ENCODE data around the gene RFFL.

Gene RFFL

DNA sequence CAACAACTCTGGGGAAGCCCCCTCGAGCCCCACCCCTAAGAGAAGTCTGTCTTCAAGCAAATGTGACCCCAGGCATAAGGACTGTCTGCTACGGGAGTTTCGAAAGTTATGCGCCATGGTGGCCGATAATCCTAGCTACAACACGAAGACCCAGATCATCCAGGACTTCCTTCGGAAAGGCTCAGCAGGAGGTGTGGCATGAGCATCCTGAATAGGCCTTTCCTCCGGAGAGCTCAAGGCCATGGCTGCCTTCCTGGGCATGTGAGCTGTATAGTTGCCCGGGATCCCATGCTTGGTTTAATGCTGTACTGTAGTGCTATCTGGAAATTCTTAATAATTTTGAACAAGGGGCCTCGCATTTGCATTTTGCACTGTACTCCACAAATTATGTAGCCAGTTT, 74.0 kb downstream of the RFFL start:
- no peak for DNase-seq (ENCODE audit: low read depth)
- no peak overlapping the region for H3K4me3 ChIP-seq (ENCODE audit: low read depth, low read length)

DNA sequence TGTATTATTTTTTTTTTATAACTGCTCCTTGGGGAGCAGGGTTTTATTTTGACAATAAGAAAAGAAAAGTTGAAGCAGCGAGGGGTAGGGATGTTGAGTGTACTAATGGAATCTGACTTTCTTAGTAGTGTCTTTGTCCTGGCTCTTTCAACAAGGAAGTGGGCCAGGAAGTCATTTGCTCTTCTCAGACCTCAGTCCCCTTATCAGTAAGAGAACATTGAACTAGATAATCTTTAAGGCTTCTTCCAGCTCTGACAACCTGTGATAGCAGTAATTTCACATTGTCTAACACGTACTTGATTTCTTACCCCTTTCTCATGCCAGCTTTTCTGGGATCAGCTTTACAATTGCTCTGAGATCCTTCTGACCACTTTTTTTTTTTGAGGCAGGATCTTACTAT, 74.9 kb downstream of the RFFL start:
- no peak for DNase-seq (ENCODE audit: low read depth)
- H3K4me3 ChIP-seq (ENCODE audit: low read depth, low read length): no peak overlapping the region

DNA sequence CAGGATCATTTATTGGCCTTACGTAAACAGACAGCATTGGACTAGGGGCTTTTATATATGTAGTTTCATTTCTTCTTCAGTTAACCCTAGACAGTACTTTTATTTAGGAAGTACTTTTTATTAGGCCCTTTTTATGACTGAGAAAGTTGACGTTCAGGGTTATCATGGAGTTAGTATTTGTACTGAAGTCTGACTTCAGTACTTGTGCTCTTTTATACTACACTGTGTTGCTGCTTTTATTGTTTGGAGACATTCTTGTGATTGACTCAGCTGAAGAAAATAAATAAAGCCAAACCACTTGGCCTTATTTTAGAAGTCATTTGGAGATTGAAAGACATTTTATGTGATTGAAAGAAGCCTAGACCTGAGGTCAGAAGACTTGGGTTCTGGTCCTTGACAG, 76.3 kb downstream of the RFFL start:
- H3K4me3 ChIP-seq (ENCODE audit: low read depth, low read length): no peak overlapping the region
- DNase-seq (ENCODE audit: low read depth): no peak

DNA sequence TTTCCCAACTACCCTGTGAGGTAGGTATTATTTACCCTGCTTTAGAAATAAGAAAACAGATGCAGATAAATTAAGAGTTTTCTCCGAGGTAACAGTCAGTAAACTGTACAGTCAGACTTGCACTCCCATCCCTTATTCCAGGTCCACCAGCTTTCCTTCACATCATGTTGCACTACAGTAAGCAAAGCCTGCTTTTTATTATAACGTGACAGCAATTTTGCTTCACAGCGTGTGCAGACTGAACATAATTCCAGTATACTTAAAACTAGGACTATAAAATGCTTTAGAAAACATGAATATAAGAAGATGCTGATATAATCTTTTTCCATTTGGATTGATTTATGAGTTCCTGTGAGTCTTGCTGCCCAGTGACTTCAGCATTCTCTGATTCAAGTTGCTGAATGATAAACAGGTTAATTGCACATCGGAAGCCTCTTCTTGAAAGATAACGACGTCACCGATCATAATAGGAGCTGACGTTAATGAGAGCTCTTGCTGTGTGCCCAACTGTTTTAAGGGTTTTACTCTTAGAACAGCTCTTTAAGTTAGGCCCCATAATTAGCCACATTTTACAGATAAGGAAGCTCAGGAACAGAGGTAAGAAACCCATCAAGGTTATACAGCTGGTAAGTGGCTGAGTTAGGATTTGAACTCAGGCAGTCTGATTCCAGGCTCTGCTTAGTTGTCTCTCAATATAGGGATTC, 81.8 kb downstream of the RFFL start:
- no peak for DNase-seq (ENCODE audit: low read depth)
- H3K4me3 ChIP-seq (ENCODE audit: low read depth, low read length): peak overlapping the region; percentile 79

DNA sequence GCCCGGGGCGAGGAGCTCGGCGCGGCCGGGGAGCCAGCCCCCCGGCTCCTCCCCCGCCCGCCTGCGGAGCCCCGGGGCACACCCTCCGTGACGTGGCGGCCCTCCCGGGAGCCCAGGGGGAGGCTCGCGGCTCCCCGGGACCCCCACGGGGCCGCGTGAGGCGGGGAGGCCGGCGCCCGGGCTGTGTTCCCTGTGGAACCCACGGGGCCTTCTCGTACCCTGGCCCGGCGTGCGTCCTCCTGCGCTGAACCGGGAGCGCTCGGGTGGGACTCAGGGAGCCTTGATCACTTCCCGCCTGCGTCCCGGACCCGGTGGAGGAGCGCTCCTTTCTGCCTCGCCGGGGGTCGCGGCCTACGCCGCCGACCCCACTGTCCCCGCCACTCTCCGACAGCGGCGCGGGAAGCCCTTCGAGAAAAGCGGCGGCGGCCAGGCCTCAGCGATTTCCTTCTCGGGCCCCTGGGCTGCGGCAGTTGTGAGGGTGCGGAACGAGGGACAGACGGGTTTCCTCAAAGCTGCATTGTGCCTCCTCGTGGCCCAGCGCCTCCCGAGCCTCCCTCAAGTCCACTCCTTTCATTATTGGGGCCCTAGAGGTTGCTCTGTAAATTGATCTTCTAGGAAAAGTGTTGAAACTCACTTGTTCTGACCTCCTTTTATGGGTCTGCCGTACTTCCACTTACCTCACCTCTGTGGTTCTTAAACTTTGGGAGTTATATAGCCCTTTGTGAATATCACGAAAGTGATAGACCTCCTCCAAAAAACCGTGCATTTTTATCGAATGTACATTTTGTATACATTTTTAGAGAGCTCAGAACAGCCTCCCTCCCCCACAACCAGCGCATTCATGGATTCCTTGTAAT, 82.6 kb downstream of the RFFL start:
- DNase-seq (ENCODE audit: low read depth): peak; percentile 61
- H3K4me3 ChIP-seq (ENCODE audit: low read depth, low read length): peak overlapping the region; percentile 79

DNA sequence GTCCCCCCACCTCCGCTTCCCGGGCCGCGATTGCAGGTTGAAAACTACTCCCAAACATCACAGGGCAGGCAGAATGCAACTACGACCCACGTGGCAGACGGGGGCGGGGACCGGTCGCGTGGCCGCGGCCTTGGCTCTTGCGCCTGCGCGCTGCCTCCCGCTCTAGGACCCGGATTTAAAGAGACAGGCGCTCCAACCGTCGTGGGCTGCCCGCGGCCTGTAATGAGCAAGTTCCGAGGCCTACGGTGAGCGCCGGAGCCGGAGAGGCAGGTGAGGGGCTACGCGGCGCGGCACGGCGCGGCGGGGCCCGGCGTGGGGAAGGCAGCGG, 83.2 kb downstream of the RFFL start, which contains the start of gene LIG3:
Gene LIG3 (plus strand): TSS at position 160 of the 328 bp plus-strand sequence. CDS start 2,494 bp downstream, outside the sequence.
- DNase-seq (ENCODE audit: low read depth): peak; percentile 80
- H3K4me3 ChIP-seq (ENCODE audit: low read depth, low read length): peak within 1 kb of the TSS; percentile 79

DNA sequence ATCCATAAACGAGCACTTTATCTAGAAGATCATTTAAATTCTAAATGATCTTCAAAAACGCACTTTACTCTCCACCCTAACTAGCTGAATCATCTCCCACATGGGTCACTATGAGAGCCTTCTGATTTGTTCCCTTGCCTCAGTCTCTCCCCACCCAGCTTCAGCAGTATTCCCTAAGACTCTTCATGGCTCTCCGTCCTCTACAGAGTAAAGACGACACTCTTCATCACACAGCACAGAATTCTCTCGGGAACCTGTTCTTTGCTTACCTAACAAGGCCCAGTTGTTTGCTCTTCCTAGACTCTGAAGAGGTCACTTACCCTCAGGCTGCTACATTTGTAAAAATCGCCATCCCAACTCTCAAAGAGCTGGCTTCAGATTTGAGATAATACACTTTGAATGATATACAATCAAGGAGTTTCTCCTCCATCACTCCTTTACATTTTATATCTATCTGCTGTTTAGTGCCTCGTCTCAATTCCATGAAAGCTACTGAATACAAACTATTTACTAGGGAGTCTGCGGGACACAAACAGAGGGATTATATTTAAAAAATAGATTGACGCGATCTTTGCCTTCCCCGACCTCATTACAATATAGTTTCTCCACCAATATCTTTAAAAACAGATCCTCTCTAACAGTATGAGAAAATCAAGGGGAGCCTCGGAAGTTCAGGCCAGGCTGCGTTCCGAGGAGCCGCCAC, 83.7 kb downstream of the RFFL start:
- no peak for DNase-seq (ENCODE audit: low read depth)
- H3K4me3 ChIP-seq (ENCODE audit: low read depth, low read length): peak overlapping the region; percentile 79

DNA sequence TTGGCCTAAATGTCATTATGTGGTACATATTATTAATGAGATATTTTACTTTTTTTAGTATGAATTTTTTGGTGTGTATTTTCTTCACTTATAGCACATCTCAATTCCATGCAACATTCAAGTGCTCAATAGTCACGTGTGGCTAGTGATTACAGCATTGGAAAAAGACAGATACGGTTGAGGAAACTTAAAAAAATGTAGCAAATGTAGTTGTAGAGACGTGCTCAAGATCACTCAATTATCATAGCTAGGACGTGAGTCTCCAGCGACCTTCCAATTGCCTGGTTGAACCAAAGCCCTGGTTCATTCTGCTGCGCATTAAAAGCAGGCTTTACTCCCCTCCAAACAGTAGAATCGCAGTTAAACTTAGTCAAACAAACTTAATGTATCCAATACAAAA, 84.4 kb downstream of the RFFL start:
- no peak overlapping the region for H3K4me3 ChIP-seq (ENCODE audit: low read depth, low read length)
- no peak for DNase-seq (ENCODE audit: low read depth)

DNA sequence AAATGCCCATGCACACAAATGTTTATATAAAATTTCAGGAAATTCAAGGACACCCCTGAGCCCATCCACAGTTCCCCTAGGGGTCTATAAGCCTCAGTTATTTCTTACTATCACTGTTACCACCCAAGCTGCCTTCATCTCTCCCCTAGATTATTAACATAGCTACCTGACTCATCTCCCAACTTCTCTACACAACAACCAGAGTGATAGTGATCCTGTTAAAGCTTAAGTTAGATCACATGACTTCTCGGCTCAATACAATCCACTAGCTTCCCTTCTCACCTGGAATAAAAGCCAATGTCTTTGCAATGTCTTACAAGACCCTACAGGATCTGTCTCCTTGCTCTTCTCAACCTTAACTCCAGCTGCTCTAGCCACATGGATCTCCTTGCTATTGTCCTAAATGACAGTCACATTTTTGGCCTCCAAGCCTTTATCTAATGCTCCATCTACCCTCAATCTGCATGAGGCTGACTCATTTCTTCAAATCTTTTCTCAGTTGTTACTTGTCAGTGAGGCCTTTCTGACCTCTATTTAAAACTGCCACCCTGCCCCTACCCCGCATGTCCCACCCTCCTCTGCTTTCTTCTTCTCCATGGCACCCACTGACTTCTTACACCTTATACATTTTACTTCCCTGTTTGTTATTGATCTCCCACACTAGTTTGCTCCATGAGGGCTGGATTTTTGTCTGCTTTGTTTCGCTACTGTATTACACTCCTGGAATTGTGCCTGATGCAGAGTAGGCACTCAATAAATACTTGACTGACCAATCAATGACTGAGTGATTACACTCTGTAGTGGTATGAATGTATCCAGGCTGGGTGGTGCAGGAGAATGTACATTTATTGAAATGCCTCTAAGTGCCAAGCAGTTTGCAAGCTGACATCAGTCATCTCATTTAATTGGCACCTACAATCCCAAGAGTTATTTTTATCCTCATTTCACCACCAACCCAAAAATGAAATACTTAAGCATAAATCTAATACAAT, 88.4 kb downstream of the RFFL start:
- no peak overlapping the region for H3K4me3 ChIP-seq (ENCODE audit: low read depth, low read length)
- DNase-seq (ENCODE audit: low read depth): no peak

DNA sequence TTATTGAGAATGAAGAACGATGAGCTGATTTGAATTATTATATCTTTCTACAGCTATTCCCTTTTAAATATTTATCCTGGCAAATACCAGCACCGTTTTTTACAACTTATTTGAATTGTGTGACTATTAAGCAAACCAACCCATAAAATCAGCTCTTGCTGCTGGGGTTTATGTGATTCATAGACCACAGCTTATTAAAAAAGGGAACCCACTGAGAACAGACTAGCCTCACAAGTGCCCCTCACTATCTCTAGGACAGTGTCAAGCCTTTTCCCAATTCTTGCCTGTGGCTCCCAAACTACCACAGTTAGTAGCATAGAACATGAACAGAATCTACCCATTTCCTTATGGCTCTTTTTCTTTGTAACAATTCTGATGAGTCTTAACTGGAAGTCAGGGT, 89.3 kb downstream of the RFFL start:
- no peak for DNase-seq (ENCODE audit: low read depth)

DNA sequence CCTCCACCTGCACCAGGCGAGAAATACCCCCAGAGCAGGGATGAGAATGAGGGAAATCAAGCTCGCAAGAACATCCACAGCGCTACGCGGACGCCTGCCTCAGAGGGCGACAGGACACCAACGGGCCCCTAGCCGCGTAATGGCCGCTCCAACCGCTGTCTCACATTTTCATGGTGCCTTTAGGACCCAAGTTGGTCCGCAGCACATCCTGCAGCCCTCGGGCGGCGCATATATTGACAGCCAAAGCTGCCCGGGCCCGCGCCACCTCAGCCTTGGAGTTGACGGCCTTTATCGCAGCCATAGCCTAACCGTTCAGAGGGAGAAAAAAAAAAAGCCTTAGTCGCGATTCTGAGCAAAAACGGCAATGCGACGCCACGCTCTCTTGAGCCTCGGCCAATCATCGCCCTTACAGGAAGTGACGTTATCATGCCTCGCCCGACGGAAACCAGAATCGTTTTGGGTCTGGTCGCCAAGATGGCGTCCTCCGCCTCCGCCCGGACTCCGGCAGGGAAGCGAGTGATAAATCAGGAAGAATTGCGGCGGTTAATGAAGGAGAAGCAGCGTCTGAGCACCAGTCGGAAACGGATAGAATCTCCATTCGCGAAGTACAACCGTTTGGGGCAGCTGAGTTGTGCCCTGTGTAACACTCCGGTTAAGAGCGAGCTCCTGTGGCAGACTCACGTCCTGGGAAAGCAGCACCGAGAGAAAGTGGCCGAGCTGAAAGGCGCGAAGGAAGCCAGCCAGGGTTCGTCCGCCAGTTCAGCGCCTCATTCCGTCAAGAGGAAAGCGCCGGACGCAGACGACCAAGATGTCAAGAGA, 102.2 kb downstream of the RFFL start, which contains the start of the genes CCT6B and ZNF830:
Gene CCT6B (minus strand): TSS at position 368 of the 819 bp plus-strand sequence. CDS start 67 bp downstream, at position 301.
Gene ZNF830 (plus strand): TSS at position 448 of the 819 bp plus-strand sequence. CDS start 27 bp downstream, at position 475.
- peak; percentile 82 for DNase-seq (ENCODE audit: low read depth)
- peak within 1 kb of the TSS; percentile 89 for H3K4me3 ChIP-seq (ENCODE audit: low read depth, low read length)

More for the DNA sequence above, 89.3 kb downstream of the RFFL start:
- no peak overlapping the region for H3K4me3 ChIP-seq (ENCODE audit: low read depth, low read length)

DNA sequence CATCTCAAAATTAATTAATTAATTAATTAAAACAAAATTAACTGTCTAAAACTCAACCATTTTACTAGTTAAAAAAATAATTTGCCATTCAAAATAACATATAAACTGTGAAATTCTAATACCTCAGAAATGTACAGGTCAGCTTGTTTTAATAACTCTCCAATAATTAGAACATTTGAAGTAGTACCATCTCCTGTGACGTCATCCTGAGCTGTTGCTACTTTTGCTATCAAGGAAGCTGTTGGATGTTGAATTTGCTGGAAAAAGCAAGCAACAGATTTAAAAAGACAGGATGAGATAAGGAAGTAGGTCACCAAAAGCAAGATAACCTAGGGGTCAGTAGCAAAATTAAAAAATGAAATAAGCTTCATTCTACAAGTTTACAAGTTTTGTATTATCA, 105.1 kb downstream of the RFFL start:
- no peak for DNase-seq (ENCODE audit: low read depth)
- H3K4me3 ChIP-seq (ENCODE audit: low read depth, low read length): no peak overlapping the region
